Measurements from ENCODE around the gene TNK2. TPM values are rescaled to one million over a fixed set of nuclear protein-coding genes. Genes with fewer than 3 reads are reported as not detected.
A peak's percentile ranks its signal among the peaks of the same experiment; 100 is the strongest.
"Not testable (repeated sequence)": the region's sequence is repeated elsewhere in the genome, so short reads cannot be mapped to it uniquely, and the experiment has no call there.

The TNK2 gene
- total RNA-seq, 1 donor from 2014 or later = 122 TPM

DNA sequence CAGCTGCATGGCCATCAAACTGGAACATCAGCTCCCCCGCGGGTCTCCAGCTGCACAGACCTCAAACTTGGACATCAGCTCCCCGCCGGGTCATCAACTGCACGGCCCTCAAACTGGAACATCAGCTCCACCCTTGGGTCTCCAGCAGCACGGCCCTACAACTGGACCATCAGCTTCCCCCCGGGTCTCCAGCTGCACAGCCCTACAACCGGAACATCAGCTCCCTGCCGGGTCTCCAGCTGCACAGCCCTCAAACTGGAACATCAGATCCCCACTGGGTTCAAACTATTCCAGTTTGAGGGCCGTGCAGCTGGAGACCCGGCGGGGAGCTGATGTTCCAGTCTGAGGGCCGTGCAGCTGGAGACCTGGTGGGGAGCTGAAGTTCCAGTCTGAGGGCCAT lies 32.5 kb upstream of the TNK2 start:
- H3K27me3 Mint-ChIP-seq (ENCODE audit: low read depth); intact Hi-C loops (cut with micrococcal nuclease); H3K4me1 Mint-ChIP-seq (ENCODE audit: low read depth); H3K27ac Mint-ChIP-seq; DNase-seq (ENCODE audit: low spot score); H3K4me3 Mint-ChIP-seq (ENCODE audit: low read depth); H3K9me3 Mint-ChIP-seq: not testable (repeated sequence)
- H3K36me3 Mint-ChIP-seq (ENCODE audit: low read depth) = peaks cover 54% of the 10 kb centered on the region

DNA sequence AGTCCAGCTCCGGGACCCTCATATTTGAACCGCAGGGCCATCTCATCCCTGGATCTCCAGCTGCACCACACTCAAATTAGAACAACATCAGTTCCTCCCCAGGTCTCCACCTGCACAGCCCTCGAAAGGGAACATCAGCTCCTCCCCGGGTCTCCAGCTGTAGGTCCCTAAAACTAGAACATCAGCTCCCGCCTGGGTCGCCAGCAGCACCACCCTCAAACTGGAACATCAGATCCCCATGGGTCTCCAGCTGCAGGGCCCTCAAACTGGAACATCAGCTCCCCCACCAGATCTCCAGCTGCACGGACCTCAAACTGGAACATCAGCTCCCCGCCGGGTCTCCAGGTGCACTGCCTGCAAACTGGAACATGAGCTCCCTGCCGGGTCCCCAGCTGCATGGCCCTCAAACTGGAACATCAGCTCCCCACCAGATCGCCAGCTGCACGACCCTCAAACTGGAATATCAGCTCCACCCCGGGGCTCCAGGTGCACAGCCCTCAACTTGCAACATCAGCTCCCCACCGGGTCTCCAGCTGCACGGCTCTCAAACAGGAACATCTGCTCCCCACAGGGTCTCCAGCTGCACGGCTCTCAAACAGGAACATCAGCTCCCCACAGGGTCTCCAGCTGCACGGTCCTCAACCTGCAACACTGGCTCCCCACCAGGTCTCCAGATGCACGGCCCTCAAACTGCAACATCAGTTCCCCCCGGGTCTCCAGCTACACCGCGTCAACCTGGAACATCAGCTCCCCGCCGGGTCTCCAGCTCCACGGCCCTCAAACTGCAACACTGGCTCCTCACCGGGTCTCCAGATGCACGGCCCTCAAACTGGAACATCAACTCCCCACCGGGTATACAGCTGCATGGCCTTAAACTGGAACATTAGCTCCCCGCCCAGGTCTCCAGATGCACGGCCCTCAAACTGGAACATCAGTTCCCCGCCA lies 31.4 kb upstream of the TNK2 start:
- DNase-seq (ENCODE audit: low spot score); H3K27ac Mint-ChIP-seq; H3K4me3 Mint-ChIP-seq (ENCODE audit: low read depth); H3K27me3 Mint-ChIP-seq (ENCODE audit: low read depth); intact Hi-C loops (cut with micrococcal nuclease); H3K9me3 Mint-ChIP-seq; H3K4me1 Mint-ChIP-seq (ENCODE audit: low read depth): not testable (repeated sequence)
- H3K36me3 Mint-ChIP-seq (ENCODE audit: low read depth) = peaks cover 47% of the 10 kb centered on the region

DNA sequence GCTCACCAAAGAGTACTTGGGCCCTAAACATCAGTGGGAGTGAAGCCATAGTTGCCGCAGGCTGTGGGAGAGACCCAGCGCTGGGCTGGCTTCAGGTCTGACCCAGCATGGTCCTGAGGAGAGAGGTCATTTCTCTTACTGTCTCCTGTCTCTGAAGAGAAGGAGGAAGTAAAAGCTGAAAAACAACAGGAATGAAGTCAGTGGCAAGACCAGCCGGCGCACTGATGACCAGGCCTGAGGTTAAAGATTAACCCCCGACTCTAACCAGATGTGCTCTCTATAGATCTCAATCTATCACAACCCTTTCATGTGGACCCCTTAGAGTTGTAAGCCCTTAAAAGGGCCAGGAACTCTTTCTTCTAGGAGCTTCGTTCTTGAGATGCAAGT lies 24.7 kb upstream of the TNK2 start:
- H3K4me3 Mint-ChIP-seq (ENCODE audit: low read depth); H3K27ac Mint-ChIP-seq; H3K27me3 Mint-ChIP-seq (ENCODE audit: low read depth); H3K4me1 Mint-ChIP-seq (ENCODE audit: low read depth); intact Hi-C loops (cut with micrococcal nuclease); H3K36me3 Mint-ChIP-seq (ENCODE audit: low read depth); DNase-seq (ENCODE audit: low spot score); H3K9me3 Mint-ChIP-seq: not testable (repeated sequence)

DNA sequence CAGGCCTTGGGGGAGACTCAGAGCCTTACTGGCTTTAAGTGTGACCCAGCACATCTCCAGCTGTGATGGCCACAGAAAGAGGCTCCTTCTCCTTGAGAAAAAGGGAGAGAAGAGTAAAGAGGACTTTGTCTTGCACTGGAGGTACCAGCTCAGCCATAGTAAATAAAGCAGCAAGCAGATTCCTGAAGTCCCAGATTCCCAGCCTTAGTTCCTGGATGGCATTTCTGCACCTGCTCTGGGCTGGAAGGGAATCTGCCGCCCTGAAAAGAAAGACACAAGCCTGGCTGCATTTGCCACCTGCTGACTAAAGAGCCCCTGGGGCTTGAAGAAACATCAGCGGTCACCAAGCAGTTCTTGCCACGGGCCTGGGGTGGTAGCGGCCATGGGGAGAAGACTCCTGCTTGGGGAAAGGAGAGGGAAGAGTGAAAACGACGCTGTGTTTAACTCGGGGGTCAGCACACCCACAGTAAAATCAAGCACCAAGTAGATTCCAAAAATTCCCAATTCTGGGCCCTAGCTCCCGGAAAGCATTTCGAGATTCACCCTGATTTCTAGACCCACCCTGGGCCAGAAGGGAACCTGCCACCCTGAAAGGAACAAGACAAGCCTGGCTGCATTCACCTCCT lies 24.2 kb upstream of the TNK2 start:
- Mint-ChIP-seq H3K9me3 (no peaks in the 10 kb centered on the region), H3K27me3 (ENCODE audit: low read depth) (no peaks in the 10 kb centered on the region), H3K27ac (no peak overlapping the region), H3K4me1 (ENCODE audit: low read depth) (no peaks in the 10 kb centered on the region), H3K36me3 (ENCODE audit: low read depth) (peaks cover 3% of the 10 kb centered on the region), H3K4me3 (ENCODE audit: low read depth) (no peak overlapping the region)
- DNase-seq (ENCODE audit: low spot score) = no peak
- intact Hi-C loops (cut with micrococcal nuclease) = no loop called here

- intact Hi-C loops (cut with micrococcal nuclease) = no loop called here
- Mint-ChIP-seq H3K27ac (no peak overlapping the region), H3K36me3 (ENCODE audit: low read depth) (peaks cover 2% of the 10 kb centered on the region), H3K4me1 (ENCODE audit: low read depth) (no peaks in the 10 kb centered on the region), H3K4me3 (ENCODE audit: low read depth) (no peak overlapping the region), H3K27me3 (ENCODE audit: low read depth) (no peaks in the 10 kb centered on the region), H3K9me3 (no peaks in the 10 kb centered on the region)
- DNase-seq (ENCODE audit: low spot score) = no peak
These were observed 23.4 kb upstream of the TNK2 start for GRCh38 chr3:195931582-195932273.

DNA sequence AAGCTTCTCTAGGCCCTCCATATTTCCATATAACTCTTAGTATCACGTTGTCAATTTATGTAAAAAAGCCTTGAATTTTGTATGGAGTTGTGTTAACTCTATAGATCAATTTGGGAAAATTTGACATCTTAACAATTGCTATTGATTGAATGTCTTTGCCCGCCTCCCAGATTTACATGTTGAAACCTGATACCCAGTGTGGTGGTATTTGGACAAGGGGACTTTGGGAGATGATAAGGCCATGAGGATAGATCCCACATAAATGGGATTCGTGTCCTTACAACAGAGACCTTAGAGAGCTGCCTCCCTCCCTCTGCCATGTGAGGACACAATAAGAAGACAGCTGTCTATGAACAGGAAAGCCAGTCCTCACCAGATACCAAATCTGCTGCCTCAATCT lies 21.1 kb upstream of the TNK2 start:
- no peak for DNase-seq (ENCODE audit: low spot score)
- H3K4me1 Mint-ChIP-seq (ENCODE audit: low read depth) = no peaks in the 10 kb centered on the region
- no peaks in the 10 kb centered on the region for H3K9me3 Mint-ChIP-seq
- H3K27ac Mint-ChIP-seq = no peak overlapping the region
- H3K4me3 Mint-ChIP-seq (ENCODE audit: low read depth) = no peak overlapping the region
- intact Hi-C loops (cut with micrococcal nuclease) = no loop called here
- H3K36me3 Mint-ChIP-seq (ENCODE audit: low read depth) = no peaks in the 10 kb centered on the region
- H3K27me3 Mint-ChIP-seq (ENCODE audit: low read depth) = no peaks in the 10 kb centered on the region

DNA sequence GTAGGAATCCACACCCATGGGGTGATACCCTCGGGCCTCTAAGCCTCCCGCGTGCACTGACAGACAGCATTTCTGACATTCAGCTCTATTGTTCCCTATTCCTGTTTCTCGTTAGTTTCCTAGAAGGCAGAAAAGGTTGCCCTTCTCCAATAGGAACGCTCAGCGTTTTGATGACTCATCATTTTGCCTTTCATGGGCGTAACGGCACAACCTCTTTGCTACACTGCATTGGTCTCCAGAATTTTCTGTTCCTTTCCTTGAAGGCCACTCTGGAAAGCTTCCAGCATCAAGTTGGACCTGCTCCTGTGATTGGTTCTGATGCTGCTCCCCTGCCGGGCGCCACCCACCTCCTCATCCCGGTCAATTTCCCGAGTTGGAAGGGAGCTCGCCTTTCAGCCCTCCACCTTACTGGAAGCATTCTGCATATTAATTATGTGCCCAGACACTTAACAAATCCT lies 13.0 kb upstream of the TNK2 start:
- no peaks in the 10 kb centered on the region for H3K27me3 Mint-ChIP-seq (ENCODE audit: low read depth)
- H3K36me3 Mint-ChIP-seq (ENCODE audit: low read depth) = no peaks in the 10 kb centered on the region
- intact Hi-C loops (cut with micrococcal nuclease) = no loop called here
- no peak for DNase-seq (ENCODE audit: low spot score)
- peaks cover 8% of the 10 kb centered on the region for H3K4me1 Mint-ChIP-seq (ENCODE audit: low read depth)
- H3K27ac Mint-ChIP-seq = no peak overlapping the region
- H3K9me3 Mint-ChIP-seq = no peaks in the 10 kb centered on the region
- H3K4me3 Mint-ChIP-seq (ENCODE audit: low read depth) = no peak overlapping the region

DNA sequence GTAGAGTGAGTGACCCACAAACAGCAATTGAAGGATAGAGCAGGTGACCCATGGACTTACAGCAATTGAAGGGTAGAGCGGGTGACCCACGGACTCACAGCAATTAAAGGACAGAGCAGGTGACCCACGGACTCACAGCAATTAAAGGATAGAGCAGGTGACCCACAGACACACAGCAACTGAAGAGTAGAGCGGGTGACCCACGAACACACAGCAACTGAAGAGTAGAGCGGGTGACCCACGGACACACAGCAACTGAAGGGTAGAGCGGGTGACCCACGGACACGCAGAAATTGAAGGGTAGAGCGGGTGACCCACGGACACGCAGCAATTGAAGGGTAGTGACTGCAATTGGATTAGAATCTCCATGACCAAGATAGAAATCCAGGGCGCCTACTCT lies 9.8 kb upstream of the TNK2 start:
- no peak overlapping the region for H3K27ac Mint-ChIP-seq
- intact Hi-C loops (cut with micrococcal nuclease) = no loop called here
- no peaks in the 10 kb centered on the region for H3K36me3 Mint-ChIP-seq (ENCODE audit: low read depth)
- H3K4me1 Mint-ChIP-seq (ENCODE audit: low read depth) = peaks cover 20% of the 10 kb centered on the region
- no peaks in the 10 kb centered on the region for H3K27me3 Mint-ChIP-seq (ENCODE audit: low read depth)
- no peak for DNase-seq (ENCODE audit: low spot score)
- H3K9me3 Mint-ChIP-seq = no peaks in the 10 kb centered on the region
- H3K4me3 Mint-ChIP-seq (ENCODE audit: low read depth) = no peak overlapping the region

- H3K27me3 Mint-ChIP-seq (ENCODE audit: low read depth) = no peaks in the 10 kb centered on the region
- no peaks in the 10 kb centered on the region for H3K36me3 Mint-ChIP-seq (ENCODE audit: low read depth)
- H3K27ac Mint-ChIP-seq = no peak overlapping the region
- no peak for DNase-seq (ENCODE audit: low spot score)
- no peaks in the 10 kb centered on the region for H3K9me3 Mint-ChIP-seq
- H3K4me3 Mint-ChIP-seq (ENCODE audit: low read depth) = no peak overlapping the region
- peaks cover 20% of the 10 kb centered on the region for H3K4me1 Mint-ChIP-seq (ENCODE audit: low read depth)
- intact Hi-C loops (cut with micrococcal nuclease) = no loop called here
These were observed 8.6 kb upstream of the TNK2 start for GRCh38 chr3:195916991-195917390.

GRCh38 chr3:195916291-195916690 lies 7.9 kb upstream of the TNK2 start:
- Mint-ChIP-seq H3K36me3 (ENCODE audit: low read depth) (no peaks in the 10 kb centered on the region), H3K27ac (no peak overlapping the region), H3K27me3 (ENCODE audit: low read depth) (no peaks in the 10 kb centered on the region), H3K4me3 (ENCODE audit: low read depth) (no peak overlapping the region), H3K4me1 (ENCODE audit: low read depth) (peaks cover 20% of the 10 kb centered on the region), H3K9me3 (no peaks in the 10 kb centered on the region)
- intact Hi-C loops (cut with micrococcal nuclease) = no loop called here
- no peak for DNase-seq (ENCODE audit: low spot score)

- Mint-ChIP-seq H3K4me3 (ENCODE audit: low read depth) (no peak overlapping the region), H3K36me3 (ENCODE audit: low read depth) (no peaks in the 10 kb centered on the region), H3K4me1 (ENCODE audit: low read depth) (peaks cover 22% of the 10 kb centered on the region), H3K27me3 (ENCODE audit: low read depth) (no peaks in the 10 kb centered on the region), H3K27ac (peak overlapping the region; percentile 81), H3K9me3 (no peaks in the 10 kb centered on the region)
- intact Hi-C loops (cut with micrococcal nuclease) = loop anchor here (1.0 kb wide), 4 partner anchors 8 to 56 kb away; no protein-coding TSS in a partner anchor
- peak; percentile 86 for DNase-seq (ENCODE audit: low spot score)
These were observed 6.5 kb upstream of the TNK2 start for GRCh38 chr3:195914648-195915473.

GRCh38 chr3:195914146-195914545 lies 5.8 kb upstream of the TNK2 start:
- H3K36me3 Mint-ChIP-seq (ENCODE audit: low read depth); intact Hi-C loops (cut with micrococcal nuclease); H3K9me3 Mint-ChIP-seq; H3K4me3 Mint-ChIP-seq (ENCODE audit: low read depth); DNase-seq (ENCODE audit: low spot score); H3K27me3 Mint-ChIP-seq (ENCODE audit: low read depth): not testable (repeated sequence)
- peak overlapping the region; percentile 81 for H3K27ac Mint-ChIP-seq
- H3K4me1 Mint-ChIP-seq (ENCODE audit: low read depth) = peaks cover 18% of the 10 kb centered on the region
